HCT116 (cell line): ENCODE results near the gene SLC25A22.

Source experiments
- POLR2A ChIP-seq: IDR thresholded peaks from 2 replicates; pipeline ENCODE4 v1.7.0; 2011; ENCODE audit warnings: borderline replicate concordance; ENCODE audit not compliant: insufficient read depth, insufficient read length; ENCODE audit errors: extremely low read depth
- SIN3A ChIP-seq: IDR thresholded peaks from 2 replicates; pipeline ENCODE4 v1.6.1; 2012; ENCODE audit warnings: low read depth
- TF ChIP-seq, protein P1 (sequence below), 3 experiments: fragments of 200-600 bp in 1 of 3; sonication (generic) in 1 of 3; IDR thresholded peaks in 2 of 3; conservative IDR thresholded peaks in 1 of 3; 2 replicates each; pipeline ENCODE4 v1.5.1; 2012 to 2017; ENCODE audit warnings: low read depth in 2 of 3, low read length in 2 of 3, antibody characterized with exemption in 1 of 3, borderline replicate concordance in 1 of 3, control low read depth in 1 of 3, mild to moderate bottlenecking in 1 of 3, mixed read lengths in 1 of 3, mixed run types in 1 of 3, moderate library complexity in 1 of 3; ENCODE audit not compliant: insufficient read depth in 1 of 3
- TF ChIP-seq, protein P2 (sequence below): IDR thresholded peaks from 2 replicates; pipeline ENCODE4 v1.6.1; 2011; ENCODE audit warnings: mild to moderate bottlenecking, low read length, moderate library complexity; ENCODE audit not compliant: insufficient replicate concordance; ENCODE audit errors: extremely low read depth

DNA sequence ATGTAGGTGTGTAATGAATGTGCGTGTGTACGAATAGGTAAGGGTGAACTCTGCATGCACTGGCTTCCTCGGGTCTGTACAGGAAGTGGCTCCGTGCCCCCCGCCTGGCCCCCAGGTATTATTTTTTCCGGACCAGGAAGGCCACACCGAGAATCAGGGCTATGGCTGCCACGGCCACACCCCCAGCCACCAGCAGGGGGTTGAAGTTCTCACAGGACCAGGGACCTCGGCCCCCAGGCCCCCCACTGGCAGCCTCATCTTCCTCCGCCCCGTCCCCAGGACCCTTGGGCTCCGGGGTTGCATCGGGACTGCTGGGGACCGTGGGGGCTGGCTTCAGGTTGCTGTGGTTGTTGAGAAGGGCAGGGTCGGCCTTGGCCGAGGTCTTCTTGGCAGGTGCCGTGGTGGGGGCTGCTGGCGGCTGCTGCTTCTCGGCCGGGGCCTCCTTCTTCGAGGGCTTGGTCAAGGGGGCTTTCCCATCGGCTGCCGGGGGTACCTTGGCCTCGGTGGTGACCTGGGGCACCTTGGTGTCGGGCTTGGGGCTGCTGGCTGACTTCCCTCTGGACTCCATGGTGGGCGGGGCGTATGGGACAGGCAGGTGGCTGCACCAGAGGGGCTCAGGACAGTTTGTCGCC, 10.0 kb downstream of the SLC25A22 start:
- TF ChIP-seq SIN3A (no peak), POLR2A (no peak)
- TF ChIP-seq, protein P1, sequence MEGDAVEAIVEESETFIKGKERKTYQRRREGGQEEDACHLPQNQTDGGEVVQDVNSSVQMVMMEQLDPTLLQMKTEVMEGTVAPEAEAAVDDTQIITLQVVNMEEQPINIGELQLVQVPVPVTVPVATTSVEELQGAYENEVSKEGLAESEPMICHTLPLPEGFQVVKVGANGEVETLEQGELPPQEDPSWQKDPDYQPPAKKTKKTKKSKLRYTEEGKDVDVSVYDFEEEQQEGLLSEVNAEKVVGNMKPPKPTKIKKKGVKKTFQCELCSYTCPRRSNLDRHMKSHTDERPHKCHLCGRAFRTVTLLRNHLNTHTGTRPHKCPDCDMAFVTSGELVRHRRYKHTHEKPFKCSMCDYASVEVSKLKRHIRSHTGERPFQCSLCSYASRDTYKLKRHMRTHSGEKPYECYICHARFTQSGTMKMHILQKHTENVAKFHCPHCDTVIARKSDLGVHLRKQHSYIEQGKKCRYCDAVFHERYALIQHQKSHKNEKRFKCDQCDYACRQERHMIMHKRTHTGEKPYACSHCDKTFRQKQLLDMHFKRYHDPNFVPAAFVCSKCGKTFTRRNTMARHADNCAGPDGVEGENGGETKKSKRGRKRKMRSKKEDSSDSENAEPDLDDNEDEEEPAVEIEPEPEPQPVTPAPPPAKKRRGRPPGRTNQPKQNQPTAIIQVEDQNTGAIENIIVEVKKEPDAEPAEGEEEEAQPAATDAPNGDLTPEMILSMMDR (IDR thresholded peaks at IDR 0.05 in 2 of 3, conservative IDR thresholded peaks at IDR 0.05 in 1 of 3; ENCODE audit: borderline replicate concordance in 1 of 3, insufficient read depth in 1 of 3, low read depth in 2 of 3, low read length in 2 of 3) = peak in 2 of 3 experiments; percentile 12 to 17; a peak in 1 of 6 replicates
- TF ChIP-seq, protein P2, sequence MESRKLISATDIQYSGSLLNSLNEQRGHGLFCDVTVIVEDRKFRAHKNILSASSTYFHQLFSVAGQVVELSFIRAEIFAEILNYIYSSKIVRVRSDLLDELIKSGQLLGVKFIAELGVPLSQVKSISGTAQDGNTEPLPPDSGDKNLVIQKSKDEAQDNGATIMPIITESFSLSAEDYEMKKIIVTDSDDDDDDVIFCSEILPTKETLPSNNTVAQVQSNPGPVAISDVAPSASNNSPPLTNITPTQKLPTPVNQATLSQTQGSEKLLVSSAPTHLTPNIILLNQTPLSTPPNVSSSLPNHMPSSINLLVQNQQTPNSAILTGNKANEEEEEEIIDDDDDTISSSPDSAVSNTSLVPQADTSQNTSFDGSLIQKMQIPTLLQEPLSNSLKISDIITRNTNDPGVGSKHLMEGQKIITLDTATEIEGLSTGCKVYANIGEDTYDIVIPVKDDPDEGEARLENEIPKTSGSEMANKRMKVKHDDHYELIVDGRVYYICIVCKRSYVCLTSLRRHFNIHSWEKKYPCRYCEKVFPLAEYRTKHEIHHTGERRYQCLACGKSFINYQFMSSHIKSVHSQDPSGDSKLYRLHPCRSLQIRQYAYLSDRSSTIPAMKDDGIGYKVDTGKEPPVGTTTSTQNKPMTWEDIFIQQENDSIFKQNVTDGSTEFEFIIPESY = no peak
